Measurements from ENCODE around the gene PPP6R3. TPM values are rescaled to one million over a fixed set of nuclear protein-coding genes. Genes with fewer than 3 reads are reported as not detected.

PPP6R3 gene
- total and polyA plus RNA-seq, 2 of the 13 experiments (the other 11 are each of a cell fraction or from before 2014, with no cell fraction given): 41.2 to 83.4 TPM

- TF ChIP-seq ZGPAT (CRISPR knock-in tag; IDR thresholded peaks at IDR 0.05): no peak
- no peak for TF ChIP-seq ZKSCAN1 (IDR thresholded peaks at IDR 0.05; ENCODE audit: low read length)
- TF ChIP-seq SP1 (IDR thresholded peaks at IDR 0.05): no peak
- TF ChIP-seq SP1 (CRISPR knock-in tag; IDR thresholded peaks at IDR 0.05): no peak
Measured at GRCh38 chr11:68525336-68525735, 64.8 kb downstream of the PPP6R3 start (continued).

GRCh38 chr11:68525930-68526329 lies 65.4 kb downstream of the PPP6R3 start:
- H4K20me1 ChIP-seq (ENCODE audit: insufficient read depth, low read length): peaks cover 5% of the 10 kb centered on the region; the same call in 1 of the 2 replicates
- 97% methylated on average over 4 of the region's 4 CpGs for WGBS (ENCODE audit: low lambda C conversion rate)

More at GRCh38 chr11:68525930-68526329, 65.4 kb downstream of the PPP6R3 start:
- DNase-seq (ENCODE audit: low spot score) (no peak), FAIRE-seq (no peak), ATAC-seq (no peak)
- no peak overlapping the region for H3K9ac ChIP-seq (ENCODE audit: insufficient read depth, low read depth, low read length)
- H3K79me2 ChIP-seq (ENCODE audit: insufficient read depth, low read length): peaks cover 36% of the 10 kb centered on the region
- H3K27ac ChIP-seq (ENCODE audit: extremely low read length, insufficient read depth, low read length): no peak overlapping the region
- no peaks in the 10 kb centered on the region for H3K27me3 ChIP-seq (ENCODE audit: control insufficient read depth in 1 of 2, insufficient read depth in 2 of 2, low read length in 2 of 2)
- no peak overlapping the region for H3K4me3 ChIP-seq (replicated peaks in 1 of 3; ENCODE audit: insufficient read depth in 1 of 3, low read depth in 2 of 3, low read length in 3 of 3)
- H2AFZ ChIP-seq (ENCODE audit: low read length): no peak overlapping the region
- no peaks in the 10 kb centered on the region for H3K4me1 ChIP-seq (ENCODE audit: insufficient read depth, low read length)
- CTCF ChIA-PET (ENCODE audit: low intra/inter-chr PET ratio, low total read pairs): no interaction called here
- peaks cover 18 to 85% of the 10 kb centered on the region in 2 experiments for H3K36me3 ChIP-seq (replicated peaks in 1 of 2; ENCODE audit: control insufficient read depth in 1 of 2, insufficient read depth in 2 of 2, low read length in 2 of 2)
- TF ChIP-seq NCOR1 (IDR thresholded peaks at IDR 0.05; ENCODE audit: borderline replicate concordance, low read length) (no peak), NR1H2 (CRISPR knock-in tag; IDR thresholded peaks at IDR 0.05; ENCODE audit: borderline replicate concordance, low read depth) (no peak), ZNF710 (CRISPR knock-in tag; IDR thresholded peaks at IDR 0.05; ENCODE audit: borderline replicate concordance) (no peak)
- in situ Hi-C loops (cut with HindIII; ENCODE audit: extremely low pct_ligation_motif_present, low pct_unique_long_range_greater_than_20kb) (no loop called here), intact Hi-C loops (cut with micrococcal nuclease; ENCODE audit: unreplicated experiment) (no loop called here)
- H3K4me2 ChIP-seq (ENCODE audit: low read depth, low read length): no peak overlapping the region
- POLR2A ChIA-PET: no interaction called here
- no TSS peak for BruUV-seq (replicated peaks)
- H3K9me3 ChIP-seq (ENCODE audit: low read length): no peaks in the 10 kb centered on the region
